Right atrium auricular region (tissue), 2 donors: ENCODE data around the gene SCARB1. TPM values are rescaled to one million over a fixed set of nuclear protein-coding genes. Genes with fewer than 3 reads are reported as not detected.

Source experiments
- DNase-seq: peaks from one replicate; pipeline ENCODE4 v3.0.0-alpha.2; 2019; ENCODE audit warnings: low spot score
- H3K27ac ChIP-seq, 2 donors: fragments of 200-600 bp; sonication (generic); 1 replicate in 1 of 2; 2 replicates in 1 of 2; pipeline ENCODE4 v1.5.1; 2016 to 2019
- H3K27me3 ChIP-seq, 2 donors: fragments of 200-600 bp; sonication (generic); one replicate each; pipeline versions ENCODE4 v1.5.1 to v1.6.0; 2017 to 2019
- H3K36me3 ChIP-seq: fragments of 200-600 bp; sonication (generic); one replicate; pipeline ENCODE4 v1.5.1; 2016
- H3K4me1 ChIP-seq, 2 donors: fragments of 200-600 bp; sonication (generic); one replicate each; pipeline versions ENCODE4 v1.5.1 to v1.6.0; 2017 to 2019
- H3K4me3 ChIP-seq, 2 donors: fragments of 200-600 bp; sonication (generic); 1 replicate in 1 of 2; 2 replicates in 1 of 2; pipeline ENCODE4 v1.5.1; 2017 to 2019; ENCODE audit warnings: mild to moderate bottlenecking in 1 of 2, moderate library complexity in 1 of 2
- H3K9me3 ChIP-seq, 2 donors: fragments of 200-600 bp; sonication (generic); one replicate each; pipeline ENCODE4 v1.5.1; 2019
- CTCF ChIP-seq, 2 donors: fragments of 200-600 bp; sonication (generic); IDR thresholded peaks; one replicate each; pipeline ENCODE4 v1.5.1; 2019; ENCODE audit warnings: antibody characterized with exemption in 2 of 2
- total RNA-seq, 2 donors: library from RNA; depleted of rRNA; stranded (reverse); fragments of >200 nt; gene quantifications; one replicate each; pipeline ENCODE4 v1.1.0, GENCODE V29; 2016

SCARB1 gene
- total RNA-seq, 2 donors from 2014 or later: 14.9 to 22.6 TPM

- no peaks in the 10 kb centered on the region for H3K9me3 ChIP-seq
- H3K4me1 ChIP-seq: peaks cover 0 to 8% of the 10 kb centered on the region in 2 donors
Observed at GRCh38 chr12:124828264-124829007, 35.2 kb downstream of the SCARB1 start.

GRCh38 chr12:124827588-124828184 is 36.0 kb downstream of the SCARB1 start:
- no peak for DNase-seq
- no peaks in the 10 kb centered on the region for H3K27me3 ChIP-seq
- no peak overlapping the region for H3K4me3 ChIP-seq
- H3K4me1 ChIP-seq: peaks cover 0 to under 1% of the 10 kb centered on the region in 2 donors
- H3K36me3 ChIP-seq: no peaks in the 10 kb centered on the region
- TF ChIP-seq CTCF (IDR thresholded peaks at IDR 0.05): no peak
- no peak overlapping the region for H3K27ac ChIP-seq
- no peaks in the 10 kb centered on the region for H3K9me3 ChIP-seq

More at GRCh38 chr12:124828264-124829007, 35.2 kb downstream of the SCARB1 start:
- Histone ChIP-seq H3K27me3 (no peaks in the 10 kb centered on the region), H3K36me3 (no peaks in the 10 kb centered on the region), H3K4me3 (no peak overlapping the region), H3K27ac (no peak overlapping the region)
- DNase-seq: no peak
- TF ChIP-seq CTCF (IDR thresholded peaks at IDR 0.05): no peak

- Histone ChIP-seq H3K36me3 (no peaks in the 10 kb centered on the region), H3K27ac (no peak overlapping the region), H3K4me1 (no peaks in the 10 kb centered on the region), H3K4me3 (no peak overlapping the region), H3K27me3 (no peaks in the 10 kb centered on the region), H3K9me3 (no peaks in the 10 kb centered on the region)
- TF ChIP-seq CTCF (IDR thresholded peaks at IDR 0.05): no peak
- no peak for DNase-seq
Observed at GRCh38 chr12:124824195-124824594, 39.5 kb downstream of the SCARB1 start.

GRCh38 chr12:124823272-124823970 is 40.2 kb downstream of the SCARB1 start:
- DNase-seq: no peak
- Histone ChIP-seq H3K4me3 (no peak overlapping the region), H3K27me3 (no peaks in the 10 kb centered on the region), H3K4me1 (no peaks in the 10 kb centered on the region), H3K36me3 (no peaks in the 10 kb centered on the region), H3K27ac (no peak overlapping the region), H3K9me3 (no peaks in the 10 kb centered on the region)
- no peak for TF ChIP-seq CTCF (IDR thresholded peaks at IDR 0.05)

- H3K4me3 ChIP-seq: no peak overlapping the region
- no peak overlapping the region for H3K27ac ChIP-seq
- no peaks in the 10 kb centered on the region for H3K36me3 ChIP-seq
- no peaks in the 10 kb centered on the region for H3K27me3 ChIP-seq
- no peaks in the 10 kb centered on the region for H3K4me1 ChIP-seq
- TF ChIP-seq CTCF (IDR thresholded peaks at IDR 0.05): no peak
- DNase-seq: no peak
- H3K9me3 ChIP-seq: no peaks in the 10 kb centered on the region
Observed at GRCh38 chr12:124822218-124822617, 41.4 kb downstream of the SCARB1 start.
